K562 (cell line): ENCODE measurements around the gene SMIM3. TPM values are rescaled to one million over a fixed set of nuclear protein-coding genes. Genes with fewer than 3 reads are reported as not detected.

Experiments
- CBFA2T2 ChIP-seq: fragments of 450-650 bp; conservative IDR thresholded peaks from 2 replicates; pipeline ENCODE4 v1.6.1; 2017; ENCODE audit warnings: mild to moderate bottlenecking
- EHMT2 ChIP-seq: fragments of 450-650 bp; IDR thresholded peaks from 2 replicates; pipeline ENCODE4 v1.6.1; 2018; ENCODE audit warnings: antibody characterized with exemption
- ESRRA ChIP-seq: fragments of 450-650 bp; IDR thresholded peaks from 2 replicates; pipeline ENCODE4 v1.6.1; 2014; ENCODE audit warnings: low read depth, mild to moderate bottlenecking, moderate library complexity, borderline replicate concordance
- GABPB2 ChIP-seq: fragments of 250-450 bp; sonication (Bioruptor Pico); conservative IDR thresholded peaks from 2 replicates; pipeline ENCODE4 v1.5.1; 2021; ENCODE audit warnings: mild to moderate bottlenecking
- NR2F6 ChIP-seq: fragments of 450-650 bp; formaldehyde crosslinking; IDR thresholded peaks from 2 replicates; pipeline ENCODE4 v1.4.0; 2020; ENCODE audit warnings: mild to moderate bottlenecking
- PHB2 ChIP-seq: fragments of 450-650 bp; IDR thresholded peaks from 2 replicates; pipeline ENCODE4 v1.6.1; 2017; ENCODE audit warnings: low read depth
- RAD51 ChIP-seq: fragments of 450-650 bp; IDR thresholded peaks from 2 replicates; pipeline ENCODE4 v1.7.1; 2016; ENCODE audit warnings: low read depth, mild to moderate bottlenecking, borderline replicate concordance
- RBM22 ChIP-seq: fragments of 200-400 bp; formaldehyde crosslinking; IDR thresholded peaks from 2 replicates; pipeline ENCODE4 v1.6.1; 2018; ENCODE audit warnings: low read length, low read depth; ENCODE audit not compliant: poor library complexity, severe bottlenecking
- ZBTB40 ChIP-seq, 2 experiments: fragments of 450-650 bp in 1 of 2; sonication (generic) in 1 of 2; formaldehyde crosslinking in 1 of 2; IDR thresholded peaks; 2 replicates each; pipeline versions ENCODE4 v1.7.1 to v1.9.0; 2016 to 2022; ENCODE audit warnings: inconsistent platforms in 1 of 2, mild to moderate bottlenecking in 1 of 2, missing genetic modification reagents in 1 of 2
- ZNF23 ChIP-seq: fragments of 250-450 bp; sonication (Bioruptor Pico); IDR thresholded peaks from 2 replicates; pipeline ENCODE4 v1.4.0; 2020; ENCODE audit warnings: mild to moderate bottlenecking
- ZNF444 ChIP-seq: fragments of 250-450 bp; sonication (Bioruptor Pico); IDR thresholded peaks from 2 replicates; pipeline ENCODE4 v1.4.0; 2020; ENCODE audit warnings: mild to moderate bottlenecking, moderate library complexity
- polyA plus RNA-seq, 8 experiments: library from polyadenylated mRNA; depleted of rRNA in 4 of 8; stranded (reverse) in 5 of 8; unstranded in 3 of 8; fragments of >200 nt; fragmentation: Nextera tagmentation in 2 of 8; fragmentation: Illumina TruSeq in 1 of 8; extraction: Ambion mirVana in 2 of 8; extraction: Trizol in 1 of 8; gene quantifications; 2 replicates each; pipeline versions ENCODE4 v1.2.1 to v1.2.3, GENCODE V29; 2011 to 2014; ENCODE audit warnings: inconsistent platforms in 1 of 8, missing spikeins in 1 of 8
- total RNA-seq, 7 experiments: library from RNA; depleted of rRNA in 6 of 7; stranded (reverse); fragments of >200 nt in 6 of 7; fragmentation: Illumina TruSeq in 2 of 7; extraction: Trizol in 2 of 7; gene quantifications; 2 replicates each; pipeline versions ENCODE4 v1.2.1 to v1.2.3, GENCODE V29; 2011 to 2021; ENCODE audit warnings: low replicate concordance in 1 of 7
- TF ChIP-seq, protein P1 (sequence below): fragments of 250-450 bp; sonication (Bioruptor Pico); IDR thresholded peaks from 2 replicates; pipeline ENCODE4 v1.4.0; 2020

Gene SMIM3
- total and polyA plus RNA-seq, 9 of the 15 experiments (the other 6 are each of a cell fraction or from before 2014, with no cell fraction given) = 4.1 to 27.7 (median 13.6) TPM

DNA sequence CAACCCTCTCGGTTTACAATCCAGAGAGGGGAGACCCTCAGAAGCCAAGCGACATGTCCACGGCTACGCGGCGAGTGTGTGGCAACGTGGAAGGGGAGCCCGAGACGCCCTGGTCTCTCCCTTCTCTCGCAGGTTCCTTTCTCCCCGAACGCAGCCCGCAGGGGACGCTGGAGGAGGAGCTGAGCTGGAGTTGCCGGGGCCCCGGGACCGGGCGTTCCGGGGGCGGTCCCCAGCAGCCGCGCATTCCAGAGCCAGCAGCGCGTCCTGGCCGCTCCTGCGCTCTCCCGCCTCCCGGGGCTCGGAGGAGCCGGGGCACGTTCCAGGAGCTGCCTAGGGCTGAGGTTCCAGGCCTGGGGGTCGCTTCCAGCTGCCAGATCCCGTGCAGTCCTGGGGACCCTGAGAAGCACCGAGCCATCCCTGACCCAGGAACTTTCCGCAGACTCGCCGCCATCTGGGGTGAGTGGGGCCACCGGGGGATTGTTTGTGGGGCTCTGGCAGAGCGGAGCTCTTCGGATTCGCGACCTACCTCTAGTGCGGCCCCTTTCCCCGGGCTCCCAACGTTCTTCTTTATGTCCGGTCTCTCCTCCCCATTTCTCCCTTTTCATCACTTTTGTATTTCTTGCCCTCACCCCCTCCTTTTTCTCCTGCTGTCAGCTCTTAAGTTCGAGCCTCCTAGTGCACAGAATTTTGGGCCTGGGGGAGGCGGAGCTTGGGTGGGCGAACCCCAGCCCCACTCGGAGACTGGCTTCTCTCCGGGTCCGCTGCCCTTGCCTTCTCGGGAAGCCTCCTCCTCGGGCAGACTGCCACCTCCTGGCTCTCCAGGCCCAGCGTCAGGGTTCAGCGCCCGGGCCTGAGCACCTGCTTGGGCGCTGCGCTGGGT is at the start of gene SMIM3 (continued):
- peak; percentile 22; the same call in 1 of the 2 replicates for TF ChIP-seq ZBTB40 (IDR thresholded peaks at IDR 0.05)
- no peak for TF ChIP-seq ZBTB40 (CRISPR knock-in tag; IDR thresholded peaks at IDR 0.05)
- TF ChIP-seq PHB2 = no peak
- no peak for TF ChIP-seq CBFA2T2
- TF ChIP-seq EHMT2 = no peak
- no peak for TF ChIP-seq ZNF444 (CRISPR knock-in tag)
- TF ChIP-seq GABPB2 (CRISPR knock-in tag) = no peak
- no peak for TF ChIP-seq RAD51
- TF ChIP-seq ZNF23 (CRISPR knock-in tag) = no peak
- no peak for TF ChIP-seq RBM22
- TF ChIP-seq, protein P1, sequence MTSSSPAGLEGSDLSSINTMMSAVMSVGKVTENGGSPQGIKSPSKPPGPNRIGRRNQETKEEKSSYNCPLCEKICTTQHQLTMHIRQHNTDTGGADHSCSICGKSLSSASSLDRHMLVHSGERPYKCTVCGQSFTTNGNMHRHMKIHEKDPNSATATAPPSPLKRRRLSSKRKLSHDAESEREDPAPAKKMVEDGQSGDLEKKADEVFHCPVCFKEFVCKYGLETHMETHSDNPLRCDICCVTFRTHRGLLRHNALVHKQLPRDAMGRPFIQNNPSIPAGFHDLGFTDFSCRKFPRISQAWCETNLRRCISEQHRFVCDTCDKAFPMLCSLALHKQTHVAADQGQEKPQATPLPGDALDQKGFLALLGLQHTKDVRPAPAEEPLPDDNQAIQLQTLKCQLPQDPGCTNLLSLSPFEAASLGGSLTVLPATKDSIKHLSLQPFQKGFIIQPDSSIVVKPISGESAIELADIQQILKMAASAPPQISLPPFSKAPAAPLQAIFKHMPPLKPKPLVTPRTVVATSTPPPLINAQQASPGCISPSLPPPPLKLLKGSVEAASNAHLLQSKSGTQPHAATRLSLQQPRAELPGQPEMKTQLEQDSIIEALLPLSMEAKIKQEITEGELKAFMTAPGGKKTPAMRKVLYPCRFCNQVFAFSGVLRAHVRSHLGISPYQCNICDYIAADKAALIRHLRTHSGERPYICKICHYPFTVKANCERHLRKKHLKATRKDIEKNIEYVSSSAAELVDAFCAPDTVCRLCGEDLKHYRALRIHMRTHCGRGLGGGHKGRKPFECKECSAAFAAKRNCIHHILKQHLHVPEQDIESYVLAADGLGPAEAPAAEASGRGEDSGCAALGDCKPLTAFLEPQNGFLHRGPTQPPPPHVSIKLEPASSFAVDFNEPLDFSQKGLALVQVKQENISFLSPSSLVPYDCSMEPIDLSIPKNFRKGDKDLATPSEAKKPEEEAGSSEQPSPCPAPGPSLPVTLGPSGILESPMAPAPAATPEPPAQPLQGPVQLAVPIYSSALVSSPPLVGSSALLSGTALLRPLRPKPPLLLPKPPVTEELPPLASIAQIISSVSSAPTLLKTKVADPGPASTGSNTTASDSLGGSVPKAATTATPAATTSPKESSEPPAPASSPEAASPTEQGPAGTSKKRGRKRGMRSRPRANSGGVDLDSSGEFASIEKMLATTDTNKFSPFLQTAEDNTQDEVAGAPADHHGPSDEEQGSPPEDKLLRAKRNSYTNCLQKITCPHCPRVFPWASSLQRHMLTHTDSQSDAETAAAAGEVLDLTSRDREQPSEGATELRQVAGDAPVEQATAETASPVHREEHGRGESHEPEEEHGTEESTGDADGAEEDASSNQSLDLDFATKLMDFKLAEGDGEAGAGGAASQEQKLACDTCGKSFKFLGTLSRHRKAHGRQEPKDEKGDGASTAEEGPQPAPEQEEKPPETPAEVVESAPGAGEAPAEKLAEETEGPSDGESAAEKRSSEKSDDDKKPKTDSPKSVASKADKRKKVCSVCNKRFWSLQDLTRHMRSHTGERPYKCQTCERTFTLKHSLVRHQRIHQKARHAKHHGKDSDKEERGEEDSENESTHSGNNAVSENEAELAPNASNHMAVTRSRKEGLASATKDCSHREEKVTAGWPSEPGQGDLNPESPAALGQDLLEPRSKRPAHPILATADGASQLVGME (CRISPR knock-in tag) = no peak; the same call in 1 of the 2 replicates
- TF ChIP-seq NR2F6 (CRISPR knock-in tag) = no peak
- 0 out of 2 replicates have a peak, but pooled peaks have one; percentile 51 for TF ChIP-seq ESRRA
